GM23338 (cell line): ENCODE data around the gene RRAD.

ENCODE experiments used
- CREB1 ChIP-seq: fragments of 250-450 bp; sonication (Bioruptor Pico); IDR thresholded peaks from 2 replicates; pipeline ENCODE4 v1.5.0; 2020; ENCODE audit warnings: low read depth, mild to moderate bottlenecking, moderate library complexity
- POLR2AphosphoS5 ChIP-seq: IDR thresholded peaks from 2 replicates; pipeline ENCODE4 v1.6.1; 2016; ENCODE audit warnings: antibody characterized with exemption, low read depth

DNA sequence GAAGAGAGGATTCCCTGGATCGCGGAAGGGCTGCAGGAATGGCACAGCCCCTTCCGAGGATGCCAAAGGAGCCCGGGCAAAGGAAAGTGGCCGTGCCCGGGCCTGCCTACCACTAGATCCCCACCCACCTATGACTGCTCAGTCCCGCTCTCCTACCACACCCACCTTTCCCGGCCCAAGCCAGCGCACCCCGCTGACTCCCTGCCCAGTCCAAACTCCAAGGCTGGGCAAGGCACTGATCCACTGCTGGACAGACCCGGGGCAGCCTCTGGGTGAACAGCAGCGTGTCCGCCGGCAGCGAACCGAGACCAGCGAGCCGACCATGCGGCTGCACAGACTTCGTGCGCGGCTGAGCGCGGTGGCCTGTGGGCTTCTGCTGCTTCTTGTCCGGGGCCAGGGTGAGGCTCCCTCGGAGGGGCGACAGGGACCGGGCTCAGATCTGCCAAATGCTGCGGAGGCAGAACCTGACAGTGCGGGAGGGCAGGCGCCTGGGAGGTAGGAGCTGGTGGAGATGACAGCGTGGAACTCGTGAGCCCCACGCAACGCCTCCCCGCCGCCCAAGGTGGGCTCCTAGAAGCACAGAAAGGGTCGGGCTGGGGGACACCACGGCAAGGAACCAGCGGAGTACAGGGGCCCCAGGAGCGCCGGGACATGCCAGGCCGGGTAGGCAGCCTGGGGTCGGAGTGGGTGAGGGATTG lies 10.1 kb upstream of the RRAD start, which contains the start of gene CES2:
- TF ChIP-seq POLR2AphosphoS5 (no peak), CREB1 (CRISPR knock-in tag) (no peak)
